NCI-H1048 (cell line): ENCODE measurements around the gene TRPM1.
"Not testable (repeated sequence)": the region's sequence is repeated elsewhere in the genome, so short reads cannot be mapped to it uniquely, and the experiment has no call there.

Source experiments
- DNase-seq: peaks from one replicate; lab custom pipeline; 2025; lab: John Stamatoyannopoulos, UW

Gene TRPM1

GRCh38 chr15:31116423-31117030 is 15.0 kb upstream of the TRPM1 start:
- DNase-seq = no peak

GRCh38 chr15:31111091-31111647 is 9.6 kb upstream of the TRPM1 start:
- DNase-seq = no peak

- no peak for DNase-seq
Observed at GRCh38 chr15:31108836-31109235, 7.3 kb upstream of the TRPM1 start.

GRCh38 chr15:31106495-31107300 is 5.2 kb upstream of the TRPM1 start:
- no peak for DNase-seq

- no peak for DNase-seq
Observed at GRCh38 chr15:31104003-31104402, 2.5 kb upstream of the TRPM1 start.

- no peak for DNase-seq
Observed at GRCh38 chr15:31102374-31103342, 1.1 kb upstream of the TRPM1 start.

GRCh38 chr15:31102039-31102321 is 455 bp upstream of the TRPM1 start:
- no peak for DNase-seq

- no peak for DNase-seq
Observed at GRCh38 chr15:31100738-31101137, 787 bp downstream of the TRPM1 start.

GRCh38 chr15:31098953-31099740 is 2.4 kb downstream of the TRPM1 start:
- no peak for DNase-seq

- DNase-seq = no peak
Observed at GRCh38 chr15:31098491-31098917, 3.0 kb downstream of the TRPM1 start.

GRCh38 chr15:31096563-31096962 is 5.0 kb downstream of the TRPM1 start:
- no peak for DNase-seq

- no peak for DNase-seq
Observed at GRCh38 chr15:31091481-31091880, 10.0 kb downstream of the TRPM1 start.

GRCh38 chr15:31090766-31091165 is 10.8 kb downstream of the TRPM1 start:
- no peak for DNase-seq

GRCh38 chr15:31089368-31090047 is 12.0 kb downstream of the TRPM1 start:
- DNase-seq = no peak

GRCh38 chr15:31088672-31089367 is 12.7 kb downstream of the TRPM1 start:
- DNase-seq = no peak

GRCh38 chr15:31088041-31088440 is 13.5 kb downstream of the TRPM1 start:
- DNase-seq = not testable (repeated sequence)

- no peak for DNase-seq
Observed at GRCh38 chr15:31086344-31086743, 15.2 kb downstream of the TRPM1 start.

- DNase-seq = no peak
Observed at GRCh38 chr15:31085359-31085758, 16.2 kb downstream of the TRPM1 start.

- no peak for DNase-seq
Observed at GRCh38 chr15:31084176-31084575, 17.3 kb downstream of the TRPM1 start.

GRCh38 chr15:31083370-31083780 is 18.1 kb downstream of the TRPM1 start:
- DNase-seq = no peak
